PC-9 (cell line): ENCODE measurements around the gene BUB1B. TPM values are rescaled to one million over a fixed set of nuclear protein-coding genes. Genes with fewer than 3 reads are reported as not detected.

Experiments
- BruUV-seq: library from RNA; stranded (reverse); fragments of 400-500 nt; replicated peaks from 2 replicates; lab custom pipeline; 2021; lab: Mats Ljungman, UMichigan
- CTCF ChIA-PET: fragments of 300-600 bp; sonication (Branson Sonifier 250); formaldehyde crosslinking; loops from one replicate; lab custom pipeline; 2022; ENCODE audit warnings: antibody characterized with exemption; lab: Charles Lee
- POLR2A ChIA-PET: fragments of 300-600 bp; sonication (Branson Sonifier 250); formaldehyde crosslinking; loops from one replicate; lab custom pipeline; 2022; ENCODE audit warnings: antibody characterized with exemption; ENCODE audit not compliant: unreplicated experiment; lab: Charles Lee
- DNase-seq, 2 experiments: peaks; one replicate each; pipeline versions ENCODE4 v3.0.0 to v3.0.0-alpha.2; 2015 to 2022; ENCODE audit warnings: mixed read lengths in 1 of 2
- H2AFZ ChIP-seq: fragments of 200-600 bp; sonication (generic); 2 replicates; pipeline ENCODE4 v1.8.1; 2017; ENCODE audit warnings: antibody characterized with exemption
- H3F3A ChIP-seq: fragments of 200-600 bp; sonication (generic); 2 replicates; pipeline ENCODE4 v1.8.1; 2017; ENCODE audit warnings: antibody characterized with exemption, mild to moderate bottlenecking, low read depth; ENCODE audit not compliant: insufficient read depth
- H3K27ac ChIP-seq: fragments of 200-600 bp; sonication (generic); 2 replicates; pipeline ENCODE4 v1.6.1; 2016; ENCODE audit warnings: mixed run types
- H3K27me3 ChIP-seq: fragments of 200-600 bp; sonication (generic); 2 replicates; pipeline ENCODE4 v1.6.1; 2016; ENCODE audit warnings: low read depth, mixed run types; ENCODE audit not compliant: insufficient read depth
- H3K36me3 ChIP-seq: fragments of 200-600 bp; sonication (generic); 2 replicates; pipeline ENCODE4 v1.6.1; 2016; ENCODE audit warnings: low read depth, mixed run types
- H3K4me1 ChIP-seq: fragments of 200-600 bp; sonication (generic); replicated peaks from 2 replicates; pipeline ENCODE4 v1.6.1; 2016; ENCODE audit warnings: mixed run types; ENCODE audit not compliant: insufficient read depth
- H3K4me2 ChIP-seq: fragments of 200-600 bp; sonication (generic); 2 replicates; pipeline ENCODE4 v1.6.1; 2017; ENCODE audit warnings: mixed run types
- H3K4me3 ChIP-seq: fragments of 200-600 bp; sonication (generic); 2 replicates; pipeline ENCODE4 v1.6.1; 2016; ENCODE audit warnings: mixed run types
- H3K79me2 ChIP-seq: fragments of 200-600 bp; sonication (generic); 2 replicates; pipeline ENCODE4 v1.6.1; 2017; ENCODE audit warnings: low read depth, mixed run types
- H3K9me2 ChIP-seq: fragments of 200-600 bp; sonication (generic); 2 replicates; pipeline ENCODE4 v1.8.1; 2017; ENCODE audit warnings: mild to moderate bottlenecking; ENCODE audit not compliant: insufficient read depth
- H3K9me3 ChIP-seq: fragments of 200-600 bp; sonication (generic); 2 replicates; pipeline ENCODE4 v1.8.1; 2016; ENCODE audit warnings: low read depth; ENCODE audit not compliant: insufficient read depth
- H4K20me1 ChIP-seq: fragments of 200-600 bp; sonication (generic); 2 replicates; pipeline ENCODE4 v1.8.1; 2017; ENCODE audit not compliant: insufficient read depth
- CTCF ChIP-seq: fragments of 200-600 bp; sonication (generic); conservative IDR thresholded peaks from 2 replicates; pipeline ENCODE4 v1.6.1; 2017; ENCODE audit warnings: mixed run types, antibody characterized with exemption, mild to moderate bottlenecking, moderate library complexity
- EZH2 ChIP-seq: fragments of 200-600 bp; sonication (generic); IDR thresholded peaks from 2 replicates; pipeline ENCODE4 v1.8.0; 2017; ENCODE audit warnings: antibody characterized with exemption, low read depth
- intact Hi-C: fragments of 100-400 bp; cut with micrococcal nuclease; formaldehyde crosslinking; loops from one replicate; pipeline ENCODE4 v1.10.0; 2022; ENCODE audit not compliant: unreplicated experiment
- total RNA-seq: library from RNA; stranded (reverse); gene quantifications from 2 replicates; pipeline ENCODE4 v1.2.3, GENCODE V29; 2021

The BUB1B gene
- total RNA-seq, 1 experiment from 2014 or later, result 75.3 TPM

GRCh38 chr15:40155270-40155910 is 5.5 kb upstream of the BUB1B start:
- no peak overlapping the region for H3K4me3 ChIP-seq
- TF ChIP-seq CTCF, result no peak
- no peak for TF ChIP-seq EZH2
- no peak overlapping the region for H3K27ac ChIP-seq
- no peaks in the 10 kb centered on the region for H4K20me1 ChIP-seq
- no peaks in the 10 kb centered on the region for H3K79me2 ChIP-seq
- H3K9me2 ChIP-seq, result no peaks in the 10 kb centered on the region
- ChIA-PET POLR2A (no interaction called here), CTCF (interaction anchor here (0.6 kb wide), 2 partner anchors 108 to 154 kb away, joined by 3 read pairs; no protein-coding TSS in a partner anchor)
- intact Hi-C loops, result no loop called here
- DNase-seq, result peak; percentile 82 to 85
- H3K9me3 ChIP-seq, result no peaks in the 10 kb centered on the region
- H3K36me3 ChIP-seq, result no peaks in the 10 kb centered on the region
- BruUV-seq, result no TSS peak
- H3K4me2 ChIP-seq, result peak overlapping the region; percentile 57
- H3F3A ChIP-seq, result peaks cover 18% of the 10 kb centered on the region
- H2AFZ ChIP-seq, result no peak overlapping the region
- H3K27me3 ChIP-seq, result no peaks in the 10 kb centered on the region
- H3K4me1 ChIP-seq, result peaks cover 36% of the 10 kb centered on the region

DNA sequence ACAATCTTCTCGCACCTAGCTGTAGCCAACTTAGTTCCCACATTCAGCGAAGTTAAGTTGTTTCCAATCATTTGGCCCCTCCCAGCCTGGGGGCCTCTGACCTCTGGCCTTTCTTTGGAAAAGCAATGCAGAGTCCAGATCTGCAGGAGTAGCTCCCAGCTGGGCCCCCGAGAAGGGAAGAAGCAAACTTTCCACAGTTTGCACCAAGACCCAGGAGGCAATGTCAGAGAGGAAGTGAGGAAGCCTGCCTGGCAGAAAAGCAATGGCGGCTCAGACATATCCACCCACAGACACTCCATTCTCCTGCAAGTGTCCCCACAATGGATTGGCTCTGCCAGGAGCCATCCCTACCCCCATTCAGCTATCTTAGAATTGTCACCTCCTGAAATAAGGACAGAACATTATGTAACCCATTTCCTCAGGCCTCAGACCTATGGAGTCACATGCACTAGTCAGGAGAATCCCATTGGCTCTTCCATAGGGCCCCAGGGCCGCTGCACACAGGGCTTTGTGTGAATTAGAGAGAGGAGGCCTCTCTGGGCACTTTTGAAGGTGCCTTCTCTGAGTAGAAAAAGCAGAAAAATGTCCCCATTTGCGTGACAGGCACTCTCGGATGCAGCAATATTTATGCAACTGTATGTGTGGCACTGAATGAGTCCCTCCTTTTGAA is 3.0 kb upstream of the BUB1B start:
- Histone ChIP-seq H3K36me3 (no peaks in the 10 kb centered on the region), H4K20me1 (no peaks in the 10 kb centered on the region), H3K4me3 (no peak overlapping the region), H3K27me3 (no peaks in the 10 kb centered on the region), H2AFZ (no peak overlapping the region), H3K4me2 (no peak overlapping the region), H3K9me2 (no peaks in the 10 kb centered on the region), H3K27ac (no peak overlapping the region), H3F3A (peaks cover 12% of the 10 kb centered on the region; the same call in 1 of the 2 replicates), H3K79me2 (peaks cover 21% of the 10 kb centered on the region), H3K4me1 (peaks cover 37% of the 10 kb centered on the region), H3K9me3 (no peaks in the 10 kb centered on the region)
- intact Hi-C loops, result no loop called here
- no peak for DNase-seq
- BruUV-seq, result no TSS peak
- TF ChIP-seq CTCF (no peak), EZH2 (no peak)
- POLR2A ChIA-PET, result no interaction called here
- CTCF ChIA-PET, result no interaction called here

- intact Hi-C loops, result loop anchor here (2.0 to 10.0 kb wide), 2 partner anchors 105 to 375 kb away; partner anchors contain the start of gene FSIP1
- Histone ChIP-seq H2AFZ (peak overlapping the region; percentile 85; the same call in 1 of the 2 replicates), H3K4me3 (no peak overlapping the region), H3K27ac (no peak overlapping the region), H4K20me1 (no peaks in the 10 kb centered on the region), H3K9me2 (no peaks in the 10 kb centered on the region), H3K4me2 (peak overlapping the region; percentile 84), H3F3A (peaks cover 15% of the 10 kb centered on the region), H3K9me3 (no peaks in the 10 kb centered on the region), H3K79me2 (peaks cover 42% of the 10 kb centered on the region), H3K4me1 (peaks cover 37% of the 10 kb centered on the region), H3K36me3 (no peaks in the 10 kb centered on the region), H3K27me3 (no peaks in the 10 kb centered on the region)
- DNase-seq, result no peak
- CTCF ChIA-PET, result interaction anchor here (1.5 kb wide), 1 partner anchor 53 kb away, joined by 3 read pairs; no protein-coding TSS in a partner anchor
- POLR2A ChIA-PET, result interaction anchor here (0.7 kb wide), 1 partner anchor 53 kb away, joined by 3 read pairs; no protein-coding TSS in a partner anchor
- TF ChIP-seq EZH2, result no peak
- no peak for TF ChIP-seq CTCF
- BruUV-seq, result no TSS peak
These were observed 848 bp upstream of the BUB1B start for GRCh38 chr15:40160021-40160420.
